ENCODE measurements around the gene PANX2. TPM values are rescaled to one million over a fixed set of nuclear protein-coding genes. Genes with fewer than 3 reads are reported as not detected.
A peak's percentile ranks its signal among the peaks of the same experiment; 100 is the strongest.

Gene PANX2
- total RNA-seq, 1 experiment from 2014 or later, result 0.77 TPM

- no peak for DNase-seq (ENCODE audit: unreplicated experiment)
- no TSS peak for BruUV-seq (replicated peaks)
- ChIA-PET CTCF (interaction anchor here (0.6 to 2.0 kb wide), 5 partner anchors 10 to 354 kb away, joined by 3 to 7 read pairs (median 4); no protein-coding TSS in a partner anchor), POLR2A (interaction anchor here (0.6 to 1.3 kb wide), 2 partner anchors 49 to 441 kb away, joined by 3 read pairs; no protein-coding TSS in a partner anchor)
- intact Hi-C loops (cut with micrococcal nuclease), result no loop called here
- Mint-ChIP-seq H3K27ac (ENCODE audit: low read depth, unreplicated experiment) (no peak overlapping the region), H3K9me3 (ENCODE audit: unreplicated experiment) (no peaks in the 10 kb centered on the region), H3K36me3 (ENCODE audit: insufficient read depth, unreplicated experiment) (no peaks in the 10 kb centered on the region), H3K27me3 (ENCODE audit: insufficient read depth, unreplicated experiment) (no peaks in the 10 kb centered on the region), H3K4me3 (ENCODE audit: unreplicated experiment) (no peak overlapping the region), H3K4me1 (ENCODE audit: insufficient read depth, unreplicated experiment) (peaks cover 7% of the 10 kb centered on the region)
- TF ChIP-seq CTCF (IDR thresholded peaks at IDR 0.05; ENCODE audit: unreplicated experiment), result no peak
Measured at GRCh38 chr22:50153056-50153755, 17.3 kb upstream of the PANX2 start.

- intact Hi-C loops (cut with micrococcal nuclease), result no loop called here
- BruUV-seq (replicated peaks), result no TSS peak
- Mint-ChIP-seq H3K36me3 (ENCODE audit: insufficient read depth, unreplicated experiment) (no peaks in the 10 kb centered on the region), H3K4me1 (ENCODE audit: insufficient read depth, unreplicated experiment) (peaks cover 11% of the 10 kb centered on the region), H3K27me3 (ENCODE audit: insufficient read depth, unreplicated experiment) (no peaks in the 10 kb centered on the region), H3K9me3 (ENCODE audit: unreplicated experiment) (no peaks in the 10 kb centered on the region), H3K4me3 (ENCODE audit: unreplicated experiment) (no peak overlapping the region), H3K27ac (ENCODE audit: low read depth, unreplicated experiment) (no peak overlapping the region)
- CTCF ChIA-PET, result interaction anchor here (1.0 to 1.2 kb wide), 2 partner anchors 34 to 84 kb away, joined by 3 to 4 read pairs; no protein-coding TSS in a partner anchor
- TF ChIP-seq CTCF (IDR thresholded peaks at IDR 0.05; ENCODE audit: unreplicated experiment), result no peak
- POLR2A ChIA-PET, result no interaction called here
- no peak for DNase-seq (ENCODE audit: unreplicated experiment)
Measured at GRCh38 chr22:50153756-50154140, 16.8 kb upstream of the PANX2 start.

DNA sequence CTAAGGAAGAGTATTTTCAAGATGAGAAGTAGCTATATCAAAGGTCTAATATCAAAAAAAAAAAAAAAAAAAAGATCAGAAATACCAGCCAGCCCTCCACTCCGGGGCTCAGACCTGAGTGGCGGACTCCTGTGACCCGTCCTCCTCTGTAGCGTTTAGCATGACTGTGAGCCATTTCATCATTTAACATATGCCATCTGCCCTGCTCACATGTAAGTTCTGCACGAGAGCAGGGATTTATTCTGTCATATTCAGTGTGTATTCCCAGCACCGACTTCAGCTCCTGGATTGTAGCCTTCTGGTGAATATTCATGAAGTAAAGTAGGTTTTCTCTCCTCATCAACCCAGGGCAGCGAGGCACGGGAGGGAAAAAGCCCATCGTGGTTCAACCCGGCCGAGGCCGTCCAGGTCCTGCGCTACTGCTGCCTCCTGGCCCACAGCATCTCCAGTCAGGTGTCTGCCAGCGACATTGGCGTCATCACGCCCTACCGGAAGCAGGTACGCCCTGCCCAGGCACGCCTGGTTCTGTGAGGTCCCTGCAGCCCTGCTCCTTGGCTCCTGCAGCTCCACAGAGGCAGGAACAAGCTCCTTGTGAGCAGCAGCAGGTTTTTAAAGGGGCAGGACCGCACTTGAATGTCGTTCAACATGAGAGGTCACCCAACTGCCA lies 12.7 kb upstream of the PANX2 start:
- H3K36me3 Mint-ChIP-seq (ENCODE audit: insufficient read depth, unreplicated experiment), result no peaks in the 10 kb centered on the region
- intact Hi-C loops (cut with micrococcal nuclease), result no loop called here
- CTCF ChIA-PET, result interaction anchor here (0.6 to 2.8 kb wide), 5 partner anchors 9 to 600 kb away, joined by 3 to 15 read pairs (median 5); no protein-coding TSS in a partner anchor

More for the DNA sequence above, 12.7 kb upstream of the PANX2 start:
- H3K27me3 Mint-ChIP-seq (ENCODE audit: insufficient read depth, unreplicated experiment), result no peaks in the 10 kb centered on the region
- TF ChIP-seq CTCF (IDR thresholded peaks at IDR 0.05; ENCODE audit: unreplicated experiment), result no peak
- BruUV-seq (replicated peaks), result no TSS peak
- peaks cover 11% of the 10 kb centered on the region for H3K4me1 Mint-ChIP-seq (ENCODE audit: insufficient read depth, unreplicated experiment)
- H3K27ac Mint-ChIP-seq (ENCODE audit: low read depth, unreplicated experiment), result no peak overlapping the region
- POLR2A ChIA-PET, result interaction anchor here (0.6 to 1.5 kb wide), 9 partner anchors 9 to 606 kb away, joined by 3 to 7 read pairs (median 4); no protein-coding TSS in a partner anchor
- peak; percentile 70 for DNase-seq (ENCODE audit: unreplicated experiment)
- H3K9me3 Mint-ChIP-seq (ENCODE audit: unreplicated experiment), result no peaks in the 10 kb centered on the region
- no peak overlapping the region for H3K4me3 Mint-ChIP-seq (ENCODE audit: unreplicated experiment)

Measured in MCF 10A (cell line).